GM12878 (cell line): Measurements from ENCODE around the gene USP2.

Experiments
- BMI1 ChIP-seq: fragments of 450-650 bp; IDR thresholded peaks from 2 replicates; pipeline ENCODE4 v1.6.1; 2016; ENCODE audit warnings: mild to moderate bottlenecking, moderate library complexity, borderline replicate concordance
- CHD1 ChIP-seq: IDR thresholded peaks from 2 replicates; pipeline ENCODE4 v1.6.1; 2012; ENCODE audit warnings: low read depth, low read length, improper control_type of control experiment
- CREB1 ChIP-seq: IDR thresholded peaks from 2 replicates; pipeline ENCODE4 v1.6.1; 2012; ENCODE audit warnings: low read depth, mild to moderate bottlenecking, inconsistent platforms
- CTCF ChIP-seq, 3 experiments: IDR thresholded peaks in 2 of 3; conservative IDR thresholded peaks in 1 of 3; 2 replicates each; pipeline ENCODE4 v1.5.1; 2011; ENCODE audit warnings: low read depth in 3 of 3, low read length in 3 of 3, mild to moderate bottlenecking in 3 of 3, control low read depth in 2 of 3, moderate library complexity in 2 of 3, inconsistent platforms in 1 of 3, mixed read lengths in 1 of 3; ENCODE audit not compliant: control insufficient read depth in 2 of 3, insufficient read depth in 1 of 3; ENCODE audit errors: extremely low read depth in 1 of 3
- EGR1 ChIP-seq, 2 experiments: IDR thresholded peaks; 1 replicate in 1 of 2; 2 replicates in 1 of 2; pipeline ENCODE4 v1.6.1; 2011 to 2012; ENCODE audit warnings: low read depth in 2 of 2, low read length in 2 of 2, borderline replicate concordance in 1 of 2, mild to moderate bottlenecking in 1 of 2, moderate library complexity in 1 of 2
- ELK1 ChIP-seq: IDR thresholded peaks from 2 replicates; pipeline ENCODE4 v1.6.1; 2012; ENCODE audit warnings: low read depth, low read length, improper control_type of control experiment
- EZH2 ChIP-seq: IDR thresholded peaks from 2 replicates; pipeline ENCODE4 v1.6.1; 2012; ENCODE audit warnings: low read depth, mild to moderate bottlenecking, control low read depth, inconsistent platforms, low read length, borderline replicate concordance; ENCODE audit not compliant: control insufficient read depth
- MXI1 ChIP-seq: fragments of 150-350 bp; IDR thresholded peaks from 2 replicates; pipeline ENCODE4 v1.6.1; 2011; ENCODE audit warnings: low read depth, mild to moderate bottlenecking, inconsistent platforms, low read length, improper control_type of control experiment
- NFYB ChIP-seq: IDR thresholded peaks from 2 replicates; pipeline ENCODE4 v1.6.1; 2011; ENCODE audit warnings: low read depth, mild to moderate bottlenecking, low read length, improper control_type of control experiment, moderate library complexity; ENCODE audit not compliant: insufficient read depth
- POLR2A ChIP-seq: IDR thresholded peaks from 2 replicates; pipeline ENCODE4 v1.6.1; 2011; ENCODE audit warnings: low read depth, mild to moderate bottlenecking, low read length
- SRF ChIP-seq, 2 experiments: IDR thresholded peaks; 2 replicates each; pipeline ENCODE4 v1.6.1; 2011; ENCODE audit warnings: low read depth in 2 of 2, low read length in 2 of 2, mild to moderate bottlenecking in 1 of 2, moderate library complexity in 1 of 2
- STAT1 ChIP-seq: fragments of 450-650 bp; conservative IDR thresholded peaks from 2 replicates; pipeline ENCODE4 v1.6.1; 2014; ENCODE audit warnings: antibody characterized with exemption, mild to moderate bottlenecking
- ZNF274 ChIP-seq: IDR thresholded peaks from one replicate; pipeline ENCODE4 v1.8.0; 2011; ENCODE audit not compliant: insufficient read length, insufficient read depth
- TF ChIP-seq, protein P1 (sequence below): fragments of 450-650 bp; IDR thresholded peaks from 2 replicates; pipeline ENCODE4 v1.6.1; 2017; ENCODE audit warnings: borderline replicate concordance

DNA sequence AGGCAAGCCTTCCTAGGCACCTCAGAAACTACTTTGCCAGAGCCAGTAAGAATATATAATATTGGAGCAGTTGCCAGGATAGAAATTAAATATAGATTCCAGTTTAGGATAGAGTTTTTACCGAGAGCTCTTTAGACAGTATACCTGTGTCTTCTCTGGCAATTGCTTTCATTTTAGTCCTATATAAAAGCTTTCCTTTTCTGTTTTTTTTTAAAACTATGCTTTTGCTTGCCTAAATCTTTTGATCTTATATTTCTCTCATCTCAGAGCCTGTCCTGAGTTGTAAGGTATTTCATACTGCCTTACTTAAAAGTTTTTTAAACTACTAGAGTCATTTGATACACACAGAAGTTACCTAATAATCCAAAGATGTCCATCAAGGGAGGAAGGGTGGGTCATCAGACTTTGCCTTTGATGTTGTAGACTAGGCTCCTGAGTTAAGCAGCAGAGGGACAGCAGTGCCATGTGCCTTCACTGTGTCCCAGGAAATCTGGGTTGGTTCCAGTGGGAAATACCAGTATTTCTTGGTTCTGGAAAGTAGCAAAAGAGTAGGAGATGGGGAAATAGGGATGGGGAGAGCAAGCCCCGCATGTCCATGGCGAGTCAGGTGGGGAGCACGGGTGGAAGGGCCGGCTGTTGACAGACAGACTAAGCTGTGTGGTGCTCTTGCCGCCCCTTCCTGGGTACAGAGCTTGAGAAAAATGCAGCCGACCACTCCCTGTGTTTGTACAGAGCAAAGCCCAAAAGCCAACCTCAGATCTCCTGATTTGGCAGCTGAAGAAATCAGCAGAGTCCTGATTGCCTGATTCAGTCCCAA lies 75.7 kb downstream of the USP2 start:
- TF ChIP-seq, protein P1, sequence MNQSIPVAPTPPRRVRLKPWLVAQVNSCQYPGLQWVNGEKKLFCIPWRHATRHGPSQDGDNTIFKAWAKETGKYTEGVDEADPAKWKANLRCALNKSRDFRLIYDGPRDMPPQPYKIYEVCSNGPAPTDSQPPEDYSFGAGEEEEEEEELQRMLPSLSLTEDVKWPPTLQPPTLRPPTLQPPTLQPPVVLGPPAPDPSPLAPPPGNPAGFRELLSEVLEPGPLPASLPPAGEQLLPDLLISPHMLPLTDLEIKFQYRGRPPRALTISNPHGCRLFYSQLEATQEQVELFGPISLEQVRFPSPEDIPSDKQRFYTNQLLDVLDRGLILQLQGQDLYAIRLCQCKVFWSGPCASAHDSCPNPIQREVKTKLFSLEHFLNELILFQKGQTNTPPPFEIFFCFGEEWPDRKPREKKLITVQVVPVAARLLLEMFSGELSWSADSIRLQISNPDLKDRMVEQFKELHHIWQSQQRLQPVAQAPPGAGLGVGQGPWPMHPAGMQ = no peak
- no peak for TF ChIP-seq EZH2
- TF ChIP-seq BMI1 = no peak
- no peak for TF ChIP-seq ZNF274
- TF ChIP-seq SRF (IDR thresholded peaks at IDR 0.05; ENCODE audit: low read depth in 2 of 2, low read length in 2 of 2) = no peak
- no peak for TF ChIP-seq MXI1
- no peak for TF ChIP-seq NFYB
- TF ChIP-seq CTCF (IDR thresholded peaks at IDR 0.05 in 2 of 3, conservative IDR thresholded peaks at IDR 0.05 in 1 of 3; ENCODE audit: control insufficient read depth in 2 of 3, extremely low read depth in 1 of 3, insufficient read depth in 1 of 3, low read depth in 3 of 3, low read length in 3 of 3) = no peak
- no peak for TF ChIP-seq CREB1
- TF ChIP-seq CHD1 = no peak
- no peak for TF ChIP-seq EGR1 (IDR thresholded peaks at IDR 0.05; ENCODE audit: borderline replicate concordance in 1 of 2, low read depth in 2 of 2, low read length in 2 of 2)
- no peak for TF ChIP-seq ELK1
- TF ChIP-seq STAT1 = no peak
- no peak for TF ChIP-seq POLR2A
